Measurements from ENCODE around the gene INTU. TPM values are rescaled to one million over a fixed set of nuclear protein-coding genes. Genes with fewer than 3 reads are reported as not detected.

INTU gene
- total RNA-seq, 1 experiment from 2014 or later: 2.0 TPM

DNA sequence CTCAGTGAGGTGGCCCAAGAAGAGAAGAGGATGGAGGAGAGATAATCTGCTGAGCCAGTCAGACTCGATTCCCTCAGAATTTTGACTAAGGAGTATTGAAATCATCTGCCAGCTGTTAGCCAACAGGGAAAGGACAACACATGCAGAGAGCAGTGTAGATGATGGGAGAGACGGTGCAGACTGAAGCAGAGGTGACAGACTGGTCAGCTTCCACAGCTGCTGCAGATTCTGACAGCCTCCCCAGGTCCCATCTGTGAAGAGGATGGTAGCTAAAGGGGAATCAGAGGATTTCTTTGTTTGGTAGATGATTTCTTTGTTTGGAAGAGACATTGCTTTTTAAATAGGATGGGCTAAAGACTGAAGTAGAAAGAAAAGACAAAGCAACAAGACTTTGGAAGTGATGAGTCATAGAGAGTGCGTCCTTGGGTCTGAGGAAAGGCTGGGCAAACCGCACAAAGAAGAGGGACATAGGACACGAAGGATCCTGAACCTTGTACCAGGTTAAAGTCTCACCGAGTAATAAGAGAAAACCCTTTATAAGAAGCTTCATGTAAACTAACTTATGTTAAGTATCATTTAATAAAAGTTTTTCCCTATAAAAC lies 27.6 kb downstream of the INTU start:
- ChIA-PET POLR2A (no interaction called here), CTCF (no interaction called here)
- Mint-ChIP-seq H3K27ac (ENCODE audit: unreplicated experiment) (no peak overlapping the region), H3K9me3 (ENCODE audit: unreplicated experiment) (no peaks in the 10 kb centered on the region), H3K4me3 (ENCODE audit: unreplicated experiment) (no peak overlapping the region), H3K36me3 (ENCODE audit: insufficient read depth, unreplicated experiment) (no peaks in the 10 kb centered on the region), H3K4me1 (ENCODE audit: low read depth, unreplicated experiment) (peaks cover 6% of the 10 kb centered on the region), H3K27me3 (ENCODE audit: insufficient read depth, unreplicated experiment) (no peaks in the 10 kb centered on the region)
- DNase-seq: no peak
- no TSS peak for BruUV-seq (replicated peaks)
- intact Hi-C loops (cut with micrococcal nuclease; ENCODE audit: unreplicated experiment): no loop called here
- no peaks in the 10 kb centered on the region for H3K36me3 ChIP-seq (ENCODE audit: control insufficient read depth, insufficient read depth, low read length)
- no peak for TF ChIP-seq CTCF (IDR thresholded peaks at IDR 0.05; ENCODE audit: insufficient read depth in 1 of 2, low read depth in 1 of 2, low read length in 1 of 2, severe bottlenecking in 1 of 2, unreplicated experiment in 1 of 2)
- H3K9me3 ChIP-seq: no peaks in the 10 kb centered on the region; the same call in 1 of the 2 replicates
- H3K4me1 ChIP-seq: no peaks in the 10 kb centered on the region
- no peaks in the 10 kb centered on the region for H3K27me3 ChIP-seq (replicated peaks; ENCODE audit: control insufficient read depth, insufficient read depth, low read length)
- no peak overlapping the region for H3K4me3 ChIP-seq (ENCODE audit: low read depth, low read length)

GRCh38 chr4:127667116-127667515 lies 34.4 kb downstream of the INTU start:
- H3K9me3 Mint-ChIP-seq (ENCODE audit: unreplicated experiment): no peaks in the 10 kb centered on the region
- H3K27me3 Mint-ChIP-seq (ENCODE audit: insufficient read depth, unreplicated experiment): no peaks in the 10 kb centered on the region
- no peaks in the 10 kb centered on the region for H3K36me3 ChIP-seq (ENCODE audit: control insufficient read depth, insufficient read depth, low read length)
- ChIA-PET POLR2A (no interaction called here), CTCF (no interaction called here)
- H3K9me3 ChIP-seq: no peaks in the 10 kb centered on the region; the same call in 1 of the 2 replicates
- H3K4me1 Mint-ChIP-seq (ENCODE audit: low read depth, unreplicated experiment): peaks cover 11% of the 10 kb centered on the region
- TF ChIP-seq CTCF (IDR thresholded peaks at IDR 0.05; ENCODE audit: insufficient read depth in 1 of 2, low read depth in 1 of 2, low read length in 1 of 2, severe bottlenecking in 1 of 2, unreplicated experiment in 1 of 2): no peak
- no peak for DNase-seq
- peaks cover 9% of the 10 kb centered on the region for H3K4me1 ChIP-seq
- H3K36me3 Mint-ChIP-seq (ENCODE audit: insufficient read depth, unreplicated experiment): no peaks in the 10 kb centered on the region
- H3K4me3 ChIP-seq (ENCODE audit: low read depth, low read length): no peak overlapping the region
- no TSS peak for BruUV-seq (replicated peaks)
- intact Hi-C loops (cut with micrococcal nuclease; ENCODE audit: unreplicated experiment): no loop called here
- H3K4me3 Mint-ChIP-seq (ENCODE audit: unreplicated experiment): no peak overlapping the region
- no peaks in the 10 kb centered on the region for H3K27me3 ChIP-seq (replicated peaks; ENCODE audit: control insufficient read depth, insufficient read depth, low read length)
- no peak overlapping the region for H3K27ac Mint-ChIP-seq (ENCODE audit: unreplicated experiment)

- Histone ChIP-seq H3K4me3 (ENCODE audit: low read depth, low read length) (no peak overlapping the region), H3K4me1 (peaks cover 9% of the 10 kb centered on the region), H3K36me3 (ENCODE audit: control insufficient read depth, insufficient read depth, low read length) (no peaks in the 10 kb centered on the region), H3K27me3 (replicated peaks; ENCODE audit: control insufficient read depth, insufficient read depth, low read length) (no peaks in the 10 kb centered on the region), H3K9me3 (no peaks in the 10 kb centered on the region; the same call in 1 of the 2 replicates)
- H3K4me3 Mint-ChIP-seq (ENCODE audit: unreplicated experiment): no peak overlapping the region
- DNase-seq: no peak
- no peaks in the 10 kb centered on the region for H3K9me3 Mint-ChIP-seq (ENCODE audit: unreplicated experiment)
- peaks cover 11% of the 10 kb centered on the region for H3K4me1 Mint-ChIP-seq (ENCODE audit: low read depth, unreplicated experiment)
- no peaks in the 10 kb centered on the region for H3K27me3 Mint-ChIP-seq (ENCODE audit: insufficient read depth, unreplicated experiment)
- no peaks in the 10 kb centered on the region for H3K36me3 Mint-ChIP-seq (ENCODE audit: insufficient read depth, unreplicated experiment)
- no TSS peak for BruUV-seq (replicated peaks)
- CTCF ChIA-PET: no interaction called here
- TF ChIP-seq CTCF (IDR thresholded peaks at IDR 0.05; ENCODE audit: insufficient read depth in 1 of 2, low read depth in 1 of 2, low read length in 1 of 2, severe bottlenecking in 1 of 2, unreplicated experiment in 1 of 2): no peak
- no peak overlapping the region for H3K27ac Mint-ChIP-seq (ENCODE audit: unreplicated experiment)
- intact Hi-C loops (cut with micrococcal nuclease; ENCODE audit: unreplicated experiment): no loop called here
- POLR2A ChIA-PET: no interaction called here
Observed at GRCh38 chr4:127667772-127668171, 35.0 kb downstream of the INTU start.

Data from Caco-2 (cell line).